Liver (tissue), 3 donors: ENCODE measurements around the gene COCH.

Experiments used
- ATF3 ChIP-seq: IDR thresholded peaks from 2 replicates; pipeline ENCODE4 v1.6.1; 2016; ENCODE audit warnings: antibody characterized with exemption
- RAD21 ChIP-seq, 2 donors: IDR thresholded peaks; 2 replicates each; pipeline ENCODE4 v1.6.1; 2016; ENCODE audit warnings: antibody characterized with exemption in 2 of 2, mild to moderate bottlenecking in 2 of 2
- RXRA ChIP-seq, 2 donors: IDR thresholded peaks; 2 replicates each; pipeline ENCODE4 v1.6.1; 2017 to 2018; ENCODE audit warnings: antibody characterized with exemption in 2 of 2, mild to moderate bottlenecking in 1 of 2
- TAF1 ChIP-seq: conservative IDR thresholded peaks from 2 replicates; pipeline ENCODE4 v1.6.1; 2016; ENCODE audit warnings: antibody characterized with exemption, mild to moderate bottlenecking
- TF ChIP-seq, protein P1 (sequence below): fragments of 150-350 bp; IDR thresholded peaks from 2 replicates; pipeline ENCODE4 v1.5.1; 2017; ENCODE audit warnings: improper control_type of control experiment, low read depth, low read length; ENCODE audit not compliant: missing input control
- donor health status: healthy.
- donor health status: healthy.

DNA sequence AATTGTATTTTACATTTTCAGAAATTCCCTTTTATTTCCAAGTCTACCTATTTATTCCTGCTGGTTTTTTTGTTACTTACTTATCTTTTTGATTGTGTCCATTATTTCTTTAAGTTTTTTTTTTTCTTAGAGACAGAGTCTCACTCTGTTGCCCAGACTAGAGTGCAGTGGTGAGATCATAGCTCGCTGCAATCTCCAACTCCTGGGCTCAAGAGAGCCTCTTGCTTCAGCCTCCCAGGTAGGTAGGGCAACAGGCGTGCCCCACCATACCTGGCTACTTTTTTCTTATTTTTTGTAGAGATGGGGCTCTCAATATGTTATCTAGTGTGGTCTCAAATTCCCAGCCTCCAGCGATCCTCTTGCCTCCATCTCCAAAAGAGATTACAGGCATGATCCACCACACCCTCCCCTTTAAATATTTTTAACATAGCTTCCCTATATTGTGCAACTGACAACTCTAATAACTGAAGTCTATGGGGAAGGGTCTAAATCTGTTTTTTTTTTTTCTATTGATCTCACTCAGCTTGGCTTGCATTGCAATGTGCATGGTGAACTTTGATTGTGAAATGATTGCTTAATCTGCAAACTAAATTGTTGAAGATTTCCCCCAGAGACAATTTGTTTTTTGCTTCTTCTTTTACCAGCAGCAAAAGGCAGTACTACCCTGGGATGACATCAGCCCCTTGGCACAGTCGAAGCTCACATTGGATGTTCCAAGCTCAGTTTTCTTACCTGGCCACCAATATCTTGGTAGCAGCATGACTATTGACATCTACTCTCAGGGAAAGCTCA lies 25.7 kb upstream of the COCH start:
- TF ChIP-seq, protein P1, sequence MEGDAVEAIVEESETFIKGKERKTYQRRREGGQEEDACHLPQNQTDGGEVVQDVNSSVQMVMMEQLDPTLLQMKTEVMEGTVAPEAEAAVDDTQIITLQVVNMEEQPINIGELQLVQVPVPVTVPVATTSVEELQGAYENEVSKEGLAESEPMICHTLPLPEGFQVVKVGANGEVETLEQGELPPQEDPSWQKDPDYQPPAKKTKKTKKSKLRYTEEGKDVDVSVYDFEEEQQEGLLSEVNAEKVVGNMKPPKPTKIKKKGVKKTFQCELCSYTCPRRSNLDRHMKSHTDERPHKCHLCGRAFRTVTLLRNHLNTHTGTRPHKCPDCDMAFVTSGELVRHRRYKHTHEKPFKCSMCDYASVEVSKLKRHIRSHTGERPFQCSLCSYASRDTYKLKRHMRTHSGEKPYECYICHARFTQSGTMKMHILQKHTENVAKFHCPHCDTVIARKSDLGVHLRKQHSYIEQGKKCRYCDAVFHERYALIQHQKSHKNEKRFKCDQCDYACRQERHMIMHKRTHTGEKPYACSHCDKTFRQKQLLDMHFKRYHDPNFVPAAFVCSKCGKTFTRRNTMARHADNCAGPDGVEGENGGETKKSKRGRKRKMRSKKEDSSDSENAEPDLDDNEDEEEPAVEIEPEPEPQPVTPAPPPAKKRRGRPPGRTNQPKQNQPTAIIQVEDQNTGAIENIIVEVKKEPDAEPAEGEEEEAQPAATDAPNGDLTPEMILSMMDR, result no peak
- peak; percentile 71 to 80 for TF ChIP-seq RXRA (IDR thresholded peaks at IDR 0.05)
- TF ChIP-seq TAF1, result no peak
- TF ChIP-seq RAD21 (IDR thresholded peaks at IDR 0.05), result peak; percentile 49 to 59
- peak; percentile 54 for TF ChIP-seq ATF3
